AG09319 (cell line): ENCODE data around the gene ZNF91.
"Not testable (repeated sequence)": the region's sequence is repeated elsewhere in the genome, so short reads cannot be mapped to it uniquely, and the experiment has no call there.

ENCODE experiments used
- DNase-seq: peaks from one replicate; pipeline ENCODE4 v3.0.0-alpha.2; 2010; ENCODE audit warnings: low read depth; ENCODE audit errors: extremely low read depth
- CTCF ChIP-seq: IDR thresholded peaks from 2 replicates; pipeline ENCODE4 v1.5.1; 2011; ENCODE audit warnings: low read depth, mild to moderate bottlenecking, inconsistent platforms, low read length, moderate library complexity

Gene ZNF91

GRCh38 chr19:23399443-23399842 lies 4.2 kb upstream of the ZNF91 start:
- no peak for TF ChIP-seq CTCF
- DNase-seq, result no peak

- not testable (repeated sequence) for DNase-seq
Observed at GRCh38 chr19:23395722-23396117, 449 bp upstream of the ZNF91 start.

- no peak for DNase-seq
- no peak for TF ChIP-seq CTCF
Observed at GRCh38 chr19:23394511-23394910, 760 bp downstream of the ZNF91 start.

- no peak for TF ChIP-seq CTCF
- DNase-seq, result no peak
Observed at GRCh38 chr19:23393121-23393520, 2.1 kb downstream of the ZNF91 start.

GRCh38 chr19:23391236-23391635 lies 4.0 kb downstream of the ZNF91 start:
- TF ChIP-seq CTCF, result no peak
- no peak for DNase-seq

- TF ChIP-seq CTCF, result no peak
- no peak for DNase-seq
Observed at GRCh38 chr19:23385404-23385803, 9.9 kb downstream of the ZNF91 start.

GRCh38 chr19:23384858-23385257 lies 10.4 kb downstream of the ZNF91 start:
- no peak for TF ChIP-seq CTCF
- no peak for DNase-seq

- no peak for TF ChIP-seq CTCF
- no peak for DNase-seq
Observed at GRCh38 chr19:23384166-23384565, 11.1 kb downstream of the ZNF91 start.
